ENCODE results near the gene PAX6.

GRCh38 chr11:31790649-31791048 is 20.5 kb downstream of the PAX6 start:
- TF ChIP-seq CTCF (IDR thresholded peaks at IDR 0.05; ENCODE audit: insufficient read depth, low read length) (no peak), POLR2AphosphoS5 (IDR thresholded peaks at IDR 0.05; ENCODE audit: low read depth) (no peak), REST (IDR thresholded peaks at IDR 0.05; ENCODE audit: insufficient replicate concordance, low read depth) (no peak), GABPA (IDR thresholded peaks at IDR 0.05; ENCODE audit: low read depth) (no peak), SPI1 (IDR thresholded peaks at IDR 0.05; ENCODE audit: borderline replicate concordance, low read depth) (no peak)

All from HL-60 (cell line).